GM12864 (cell line): ENCODE measurements around the gene TELO2.

Experiments used
- DNase-seq: peaks from one replicate; pipeline ENCODE4 v3.0.0-alpha.2; 2011; ENCODE audit warnings: low read depth
- H3K4me3 ChIP-seq: 2 replicates; pipeline ENCODE4 v1.5.1; 2011; ENCODE audit warnings: mild to moderate bottlenecking, low read depth, low read length, control low read depth
- TF ChIP-seq, protein P1 (sequence below): IDR thresholded peaks from 2 replicates; pipeline ENCODE4 v1.5.1; 2011; ENCODE audit warnings: low read depth, mild to moderate bottlenecking, moderate library complexity, low read length, control low read depth, inconsistent platforms; ENCODE audit errors: missing control alignments

The TELO2 gene

DNA sequence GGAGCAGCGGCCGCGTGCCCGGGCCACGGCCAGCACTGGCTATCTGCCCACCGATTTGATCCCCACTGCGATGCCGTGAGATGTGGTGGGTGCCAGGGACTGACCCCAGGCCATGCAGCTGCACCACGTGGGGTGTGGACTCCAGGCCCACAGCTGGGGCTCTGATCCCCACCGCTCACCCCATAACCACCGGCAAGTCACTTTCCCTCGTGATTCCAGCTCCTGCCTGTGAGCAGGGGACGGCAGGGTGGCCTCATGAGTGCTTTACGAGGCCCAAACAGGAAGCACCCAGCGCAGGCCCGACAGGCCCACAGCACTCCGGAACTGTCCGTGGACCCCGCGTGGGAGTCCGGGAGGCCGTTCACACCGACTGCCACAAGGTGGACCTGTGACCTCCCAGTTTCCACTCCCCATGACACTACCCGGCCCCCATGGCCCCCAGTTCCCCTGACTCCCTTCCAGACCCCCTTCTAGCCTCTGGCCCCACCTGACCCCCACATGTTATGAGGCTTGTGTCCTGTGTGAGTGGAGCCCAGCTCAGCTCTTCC is 5.0 kb upstream of the TELO2 start:
- DNase-seq = no peak
- no peak overlapping the region for H3K4me3 ChIP-seq
- TF ChIP-seq, protein P1, sequence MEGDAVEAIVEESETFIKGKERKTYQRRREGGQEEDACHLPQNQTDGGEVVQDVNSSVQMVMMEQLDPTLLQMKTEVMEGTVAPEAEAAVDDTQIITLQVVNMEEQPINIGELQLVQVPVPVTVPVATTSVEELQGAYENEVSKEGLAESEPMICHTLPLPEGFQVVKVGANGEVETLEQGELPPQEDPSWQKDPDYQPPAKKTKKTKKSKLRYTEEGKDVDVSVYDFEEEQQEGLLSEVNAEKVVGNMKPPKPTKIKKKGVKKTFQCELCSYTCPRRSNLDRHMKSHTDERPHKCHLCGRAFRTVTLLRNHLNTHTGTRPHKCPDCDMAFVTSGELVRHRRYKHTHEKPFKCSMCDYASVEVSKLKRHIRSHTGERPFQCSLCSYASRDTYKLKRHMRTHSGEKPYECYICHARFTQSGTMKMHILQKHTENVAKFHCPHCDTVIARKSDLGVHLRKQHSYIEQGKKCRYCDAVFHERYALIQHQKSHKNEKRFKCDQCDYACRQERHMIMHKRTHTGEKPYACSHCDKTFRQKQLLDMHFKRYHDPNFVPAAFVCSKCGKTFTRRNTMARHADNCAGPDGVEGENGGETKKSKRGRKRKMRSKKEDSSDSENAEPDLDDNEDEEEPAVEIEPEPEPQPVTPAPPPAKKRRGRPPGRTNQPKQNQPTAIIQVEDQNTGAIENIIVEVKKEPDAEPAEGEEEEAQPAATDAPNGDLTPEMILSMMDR = no peak

DNA sequence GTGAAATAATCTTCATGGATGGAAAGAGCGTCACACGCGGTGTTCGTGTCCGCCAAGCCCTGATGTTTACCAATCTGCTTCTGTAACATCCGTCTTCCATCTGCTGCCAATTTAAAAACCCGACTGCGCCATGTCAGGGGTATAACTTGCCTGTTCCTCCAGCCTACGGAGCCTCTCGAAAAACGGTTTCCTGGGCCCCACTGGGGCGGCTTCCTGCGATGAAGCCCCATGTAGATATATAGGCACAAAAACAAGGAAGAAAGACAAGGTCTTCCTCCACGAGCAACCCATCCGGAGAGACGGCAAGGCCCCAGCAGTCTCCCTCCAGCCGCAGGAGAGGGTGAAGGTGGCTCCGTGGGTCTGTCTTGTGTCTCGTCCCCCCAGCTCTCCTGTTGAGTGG is 4.5 kb upstream of the TELO2 start, which contains the start of gene PTX4:
Gene PTX4 (minus strand): TSS at position 326 of the 400 bp plus-strand sequence. CDS start 35 bp downstream, at position 291.
- TF ChIP-seq, protein P1 = no peak
- DNase-seq = no peak

DNA sequence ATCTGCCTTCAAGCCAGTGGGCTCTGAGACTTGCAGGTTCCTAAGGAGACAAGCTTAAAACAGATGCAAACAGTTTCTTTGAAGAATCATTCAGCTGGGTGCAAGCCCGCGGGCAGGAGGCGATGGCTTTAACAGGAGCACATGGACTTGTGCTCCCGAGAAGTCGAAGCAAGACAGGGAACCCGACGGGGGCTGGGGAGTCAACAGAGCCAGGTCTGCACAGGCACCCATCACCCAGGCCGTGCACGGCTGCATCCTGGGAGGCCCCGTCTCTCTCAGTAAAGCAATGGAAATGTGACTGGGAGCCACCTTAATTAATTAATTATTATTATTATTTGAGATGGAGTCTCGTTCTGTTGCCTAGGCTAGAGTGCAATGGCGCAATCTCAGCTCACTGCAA is 4.1 kb upstream of the TELO2 start:
- DNase-seq = no peak
- TF ChIP-seq, protein P1 = no peak
- H3K4me3 ChIP-seq = no peak overlapping the region

More for the DNA sequence above, 4.5 kb upstream of the TELO2 start, which contains the start of gene PTX4:
- H3K4me3 ChIP-seq = no peak within 1 kb of the TSS

DNA sequence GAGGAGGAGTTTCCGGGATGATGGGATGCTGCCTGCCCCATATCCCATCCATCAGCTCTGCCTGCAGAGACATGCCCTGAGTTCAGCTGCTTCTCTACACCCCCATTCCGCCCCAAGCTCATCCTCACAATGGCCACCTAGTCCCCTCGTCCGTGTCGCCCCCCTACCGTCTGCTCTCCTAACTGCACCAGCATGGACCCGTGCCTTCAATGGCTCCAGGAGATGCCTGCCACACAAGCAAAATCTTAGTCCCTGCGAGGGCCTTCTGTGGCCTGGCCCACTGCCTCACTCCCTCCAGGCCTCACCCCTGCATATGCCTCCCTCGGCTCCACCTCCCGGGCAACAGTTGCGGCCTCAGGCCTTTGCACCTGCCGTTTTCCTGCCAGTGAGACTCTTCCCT is 1.8 kb upstream of the TELO2 start:
- DNase-seq = no peak
- TF ChIP-seq, protein P1 = no peak
- H3K4me3 ChIP-seq = no peak overlapping the region

DNA sequence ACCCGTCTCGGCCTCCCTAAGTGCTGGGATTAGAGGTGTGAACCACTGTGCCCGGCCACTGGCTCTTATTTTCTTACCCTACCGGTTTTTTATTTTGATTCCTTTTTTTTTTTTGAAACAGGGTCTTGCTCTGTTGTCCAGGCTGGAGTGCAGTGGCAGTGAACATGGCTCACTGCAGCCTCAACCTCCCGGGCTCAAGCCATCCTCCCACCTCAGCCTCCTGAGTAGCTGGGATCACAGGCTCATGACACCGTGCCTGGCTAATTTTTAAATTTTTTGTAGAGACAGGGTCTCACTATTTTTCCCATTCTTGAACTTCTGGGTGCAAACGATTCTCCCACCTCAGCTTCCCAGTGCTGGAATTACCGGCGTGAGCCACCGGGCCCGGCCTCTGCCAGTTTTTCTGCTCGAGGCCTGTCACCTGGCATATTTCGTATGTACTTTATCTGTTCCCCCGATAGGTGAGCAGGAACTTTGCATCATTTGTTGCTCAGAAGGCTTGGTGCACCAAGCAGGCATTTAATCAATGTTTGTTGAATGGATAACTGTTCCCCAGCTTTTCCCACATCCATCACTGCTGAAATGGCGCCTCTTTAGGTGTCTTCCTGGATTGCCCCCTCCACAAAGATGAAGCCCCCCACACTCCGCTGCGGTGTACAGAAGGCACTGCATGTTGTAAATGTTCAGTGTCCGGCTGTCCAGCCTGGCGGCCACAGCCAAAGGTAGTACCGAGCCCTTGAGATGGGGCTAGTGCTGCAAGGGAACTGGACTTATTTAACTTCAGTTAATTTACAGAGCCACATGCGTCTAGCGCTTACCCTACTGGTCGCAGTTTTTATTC is 858 bp upstream of the TELO2 start:
- no peak for DNase-seq
- TF ChIP-seq, protein P1 = no peak
- peak overlapping the region; percentile 80 for H3K4me3 ChIP-seq

DNA sequence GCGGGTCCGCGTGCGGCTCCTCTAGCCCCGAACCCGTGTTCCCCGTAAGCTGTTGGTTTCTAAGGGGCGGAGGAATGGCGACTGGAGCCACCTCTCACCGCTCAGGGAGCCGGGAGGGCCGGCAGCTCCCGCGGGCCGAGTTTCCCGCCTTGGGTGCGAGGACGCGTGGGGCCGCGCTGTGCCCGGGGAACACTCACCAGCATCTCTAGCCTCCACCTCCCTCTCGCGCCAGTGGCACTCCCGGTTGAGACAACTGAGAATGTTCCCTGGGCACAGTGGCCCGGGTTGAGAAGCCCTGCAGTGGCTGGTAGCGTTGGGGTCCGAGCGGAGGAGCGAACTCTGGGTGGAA is 560 bp downstream of the TELO2 start:
- DNase-seq = no peak
- H3K4me3 ChIP-seq = peak overlapping the region; percentile 80
- TF ChIP-seq, protein P1 = no peak

DNA sequence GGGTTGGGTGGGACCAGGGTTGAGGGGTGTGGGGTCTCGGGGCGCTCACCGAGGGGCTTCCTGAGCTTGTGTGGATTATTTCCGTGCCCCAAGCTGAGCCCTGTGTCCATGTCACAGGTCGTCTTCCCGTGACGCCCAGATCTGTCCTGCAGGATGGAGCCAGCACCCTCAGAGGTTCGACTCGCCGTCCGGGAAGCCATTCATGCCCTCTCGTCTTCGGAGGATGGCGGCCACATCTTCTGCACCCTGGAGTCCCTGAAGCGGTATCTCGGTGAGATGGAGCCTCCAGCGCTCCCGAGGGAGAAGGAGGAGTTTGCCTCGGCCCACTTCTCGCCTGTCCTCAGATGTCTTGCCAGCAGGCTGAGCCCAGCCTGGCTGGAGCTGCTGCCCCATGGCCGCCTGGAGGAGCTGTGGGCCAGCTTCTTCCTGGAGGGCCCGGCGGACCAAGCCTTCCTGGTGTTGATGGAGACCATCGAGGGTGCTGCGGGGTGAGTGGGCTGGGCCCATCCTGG is 1.0 kb downstream of the TELO2 start:
- TF ChIP-seq, protein P1 = no peak
- no peak for DNase-seq
- H3K4me3 ChIP-seq = peak overlapping the region; percentile 80
